ENCODE measurements around the gene SSX2.
"Not testable (repeated sequence)": the region's sequence is repeated elsewhere in the genome, so short reads cannot be mapped to it uniquely, and the experiment has no call there.

The SSX2 gene

GRCh38 chrX:52707078-52707477 lies at the start of gene SSX2:
Gene SSX2 (minus strand): TSS chrX:52707178. CDS start chrX:52705749, 1,429 bp downstream.
- DNase-seq (ENCODE audit: low read depth), result not testable (repeated sequence)

GRCh38 chrX:52750952-52751351 lies 44.0 kb upstream of the SSX2 start, which contains the start of gene SSX2B:
Gene SSX2B (plus strand): TSS chrX:52751252. CDS start chrX:52752681, 1,429 bp downstream.
- not testable (repeated sequence) for DNase-seq (ENCODE audit: low read depth)

- DNase-seq (ENCODE audit: low read depth), result not testable (repeated sequence)
Measured at GRCh38 chrX:52692034-52692433, 14.9 kb downstream of the SSX2 start.

GRCh38 chrX:52662218-52662617 lies 44.8 kb downstream of the SSX2 start:
- not testable (repeated sequence) for DNase-seq (ENCODE audit: low read depth)

GRCh38 chrX:52655475-52655874 lies 51.5 kb downstream of the SSX2 start:
- not testable (repeated sequence) for DNase-seq (ENCODE audit: low read depth)

- DNase-seq (ENCODE audit: low read depth), result not testable (repeated sequence)
Measured at GRCh38 chrX:52654800-52655199, 52.2 kb downstream of the SSX2 start, which contains the start of gene SSX7. Gene SSX7 (minus strand): TSS chrX:52654900. CDS start chrX:52653472, 1,428 bp downstream.

GRCh38 chrX:52650676-52651075 lies 56.3 kb downstream of the SSX2 start:
- DNase-seq (ENCODE audit: low read depth), result not testable (repeated sequence)

GRCh38 chrX:52648956-52649355 lies 58.0 kb downstream of the SSX2 start:
- not testable (repeated sequence) for DNase-seq (ENCODE audit: low read depth)
